Activated naive CD4-positive, alpha-beta T cell treated with anti-CD3 and anti-CD28 coated beads, Interleukin-2, amount 10 ng/mL, durations not matched to agents 5 hours and 36 hours (primary cell): ENCODE results near the gene LCN10. TPM values are rescaled to one million over a fixed set of nuclear protein-coding genes. Genes with fewer than 3 reads are reported as not detected.

Experiments
- microRNA-seq: library from miRNA; unstranded; fragments of <30 nt; microRNA quantifications from one replicate; pipeline ENCODE4 v1.2.0, GENCODE V29; 2022; ENCODE audit warnings: borderline microRNAs expressed, borderline replicate concordance
- total RNA-seq, 2 experiments: library from RNA; stranded (reverse); gene quantifications; one replicate each; pipeline ENCODE4 v1.2.3, GENCODE V29; 2021

Gene LCN10
- under 1 TPM in 1 of 2 experiments, not detected in 1; 0.08 TPM for total RNA-seq

DNA sequence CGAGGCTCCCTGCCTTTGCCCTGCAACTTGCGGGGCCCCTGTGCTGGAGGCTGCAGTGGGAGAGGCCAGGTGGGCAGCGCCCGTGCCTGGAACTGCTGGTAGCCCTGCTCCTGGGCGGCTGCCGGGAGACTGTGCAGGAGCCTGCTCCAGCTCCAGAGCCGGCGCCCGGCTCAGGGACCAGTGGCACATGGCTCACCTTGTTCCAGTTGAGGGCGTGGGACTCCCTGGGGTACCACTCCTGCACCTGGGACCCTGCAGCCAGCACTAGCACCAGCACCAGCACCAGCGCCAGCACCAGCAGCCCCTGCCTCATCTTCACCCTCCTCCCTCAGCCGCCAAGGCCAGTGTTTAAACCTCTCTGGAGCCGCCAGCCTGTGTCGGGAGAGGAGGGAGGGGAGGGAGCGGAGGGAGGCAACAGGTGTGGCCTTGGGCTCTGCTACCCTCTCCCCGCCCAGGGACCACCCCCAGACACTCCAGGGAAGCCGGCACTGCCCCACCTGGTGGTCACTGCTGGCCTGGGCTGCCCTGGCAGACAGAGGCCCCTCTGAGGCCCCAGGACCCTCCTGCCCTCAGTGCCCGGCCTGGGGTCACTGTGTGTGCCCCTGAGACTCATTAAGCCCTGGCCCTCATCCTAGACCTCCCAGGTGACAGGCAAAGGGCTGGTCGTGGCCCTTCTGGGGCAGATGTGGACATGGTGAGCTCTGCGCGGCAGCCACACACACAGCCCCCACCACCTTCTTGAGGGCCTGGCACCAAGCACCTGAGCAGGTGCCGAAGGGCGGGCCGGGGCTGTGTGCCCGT is at the start of gene LCN10:
Gene LCN10, minus strand, starts transcription at position 350 of the 801 bp plus-strand sequence. Its CDS starts 37 bp downstream, at position 313.

DNA sequence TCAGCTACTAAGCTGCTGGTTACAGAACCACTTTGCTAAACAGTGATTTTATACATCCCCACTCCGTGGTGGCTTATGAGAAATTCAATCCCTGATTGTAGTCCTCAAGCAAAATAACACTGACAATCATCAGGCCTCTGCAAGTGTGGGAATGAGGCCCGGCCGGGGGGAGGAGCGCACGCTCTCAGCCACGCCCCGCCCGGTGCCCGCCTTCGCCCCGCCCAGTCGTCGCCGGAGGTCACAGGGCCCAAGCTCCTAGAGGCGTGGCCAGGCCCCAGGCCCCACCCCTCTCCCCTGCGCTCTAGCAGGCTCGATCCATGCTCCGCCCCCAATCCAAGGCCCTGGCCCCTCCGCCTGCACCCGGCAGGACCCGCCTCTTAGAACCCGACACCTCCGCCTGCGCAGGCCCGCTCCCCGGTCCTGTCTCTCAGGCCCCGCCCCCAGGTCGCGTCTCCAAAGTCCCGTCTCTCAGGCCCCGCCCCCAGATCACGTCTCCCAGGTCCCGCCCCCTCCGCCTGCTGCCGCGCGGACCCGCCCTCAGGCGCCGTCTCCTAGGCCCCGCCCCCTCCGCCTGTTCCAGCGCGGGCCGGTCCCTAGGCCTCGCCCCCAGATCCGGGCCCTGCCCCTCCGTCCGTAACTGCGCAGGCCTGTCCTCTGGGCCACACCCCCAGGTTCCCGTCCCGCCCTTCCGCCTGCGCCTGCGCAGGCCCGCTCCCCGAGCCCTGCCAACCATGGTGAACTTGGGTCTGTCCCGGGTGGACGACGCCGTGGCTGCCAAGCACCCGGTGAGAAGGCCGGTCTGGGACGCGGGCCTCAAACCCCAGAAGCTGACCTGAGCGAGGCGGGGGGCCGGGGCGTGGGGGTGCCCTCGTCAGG is 48.1 kb upstream of the LCN10 start, which contains the start of gene TMEM141:
Gene TMEM141, plus strand, starts transcription at position 705 of the 876 bp plus-strand sequence. Its CDS starts 27 bp downstream, at position 732.

DNA sequence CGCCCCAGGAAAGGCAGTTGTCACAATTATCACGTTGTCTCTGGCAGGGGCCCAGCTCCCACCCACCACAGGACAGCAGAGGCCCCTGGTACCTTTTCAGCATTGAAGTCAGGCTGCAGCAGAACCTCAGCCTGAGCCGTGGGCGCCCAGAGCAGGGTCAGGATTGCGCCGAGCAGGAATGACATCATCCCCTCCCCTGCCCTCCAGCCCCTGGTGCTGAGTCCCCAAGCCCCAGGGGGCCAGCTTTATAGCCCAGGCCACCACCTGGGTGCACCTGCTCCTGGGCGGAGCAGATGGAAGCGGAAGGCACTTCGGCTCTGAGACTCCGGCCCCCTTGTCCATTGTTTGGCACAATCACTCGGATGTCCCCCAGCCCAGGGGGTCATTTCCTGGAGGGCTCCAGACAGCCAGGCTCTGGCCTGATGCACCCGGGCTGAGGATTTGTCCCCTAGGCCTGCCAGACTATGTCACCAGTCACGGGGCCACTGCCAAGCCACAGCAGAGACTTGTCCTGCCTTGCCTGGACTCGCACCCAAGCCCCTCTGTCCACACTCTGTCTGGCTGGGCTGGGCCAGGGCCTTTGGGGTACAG is 21.7 kb upstream of the LCN10 start, which contains the start of gene LCN15:
Gene LCN15, minus strand, starts transcription at position 218 of the 591 bp plus-strand sequence. Its CDS starts 30 bp downstream, at position 188.

DNA sequence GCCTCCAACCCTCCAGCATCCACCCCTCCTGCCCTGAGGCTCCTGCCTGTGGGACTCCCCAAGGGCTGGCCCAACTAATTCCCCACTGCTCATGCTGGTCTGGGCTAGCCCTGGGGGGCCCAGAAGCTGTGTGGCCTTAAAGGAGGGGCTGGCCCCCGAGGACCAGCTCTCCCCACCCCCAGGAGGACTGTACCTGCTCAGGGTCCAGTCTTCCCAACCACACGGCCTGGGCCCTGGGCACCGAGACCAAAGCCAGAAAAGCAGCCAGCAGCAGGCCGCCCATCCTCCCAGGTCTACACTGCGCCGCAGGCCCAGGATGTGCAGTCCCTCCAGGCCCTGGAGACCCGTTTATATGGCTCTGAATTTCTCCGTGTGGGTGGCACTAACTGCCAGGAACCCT is 5.5 kb upstream of the LCN10 start, which contains the start of gene LCN6:
Gene LCN6, minus strand, starts transcription at position 325 of the 400 bp plus-strand sequence. Its CDS starts 42 bp downstream, at position 283.

DNA sequence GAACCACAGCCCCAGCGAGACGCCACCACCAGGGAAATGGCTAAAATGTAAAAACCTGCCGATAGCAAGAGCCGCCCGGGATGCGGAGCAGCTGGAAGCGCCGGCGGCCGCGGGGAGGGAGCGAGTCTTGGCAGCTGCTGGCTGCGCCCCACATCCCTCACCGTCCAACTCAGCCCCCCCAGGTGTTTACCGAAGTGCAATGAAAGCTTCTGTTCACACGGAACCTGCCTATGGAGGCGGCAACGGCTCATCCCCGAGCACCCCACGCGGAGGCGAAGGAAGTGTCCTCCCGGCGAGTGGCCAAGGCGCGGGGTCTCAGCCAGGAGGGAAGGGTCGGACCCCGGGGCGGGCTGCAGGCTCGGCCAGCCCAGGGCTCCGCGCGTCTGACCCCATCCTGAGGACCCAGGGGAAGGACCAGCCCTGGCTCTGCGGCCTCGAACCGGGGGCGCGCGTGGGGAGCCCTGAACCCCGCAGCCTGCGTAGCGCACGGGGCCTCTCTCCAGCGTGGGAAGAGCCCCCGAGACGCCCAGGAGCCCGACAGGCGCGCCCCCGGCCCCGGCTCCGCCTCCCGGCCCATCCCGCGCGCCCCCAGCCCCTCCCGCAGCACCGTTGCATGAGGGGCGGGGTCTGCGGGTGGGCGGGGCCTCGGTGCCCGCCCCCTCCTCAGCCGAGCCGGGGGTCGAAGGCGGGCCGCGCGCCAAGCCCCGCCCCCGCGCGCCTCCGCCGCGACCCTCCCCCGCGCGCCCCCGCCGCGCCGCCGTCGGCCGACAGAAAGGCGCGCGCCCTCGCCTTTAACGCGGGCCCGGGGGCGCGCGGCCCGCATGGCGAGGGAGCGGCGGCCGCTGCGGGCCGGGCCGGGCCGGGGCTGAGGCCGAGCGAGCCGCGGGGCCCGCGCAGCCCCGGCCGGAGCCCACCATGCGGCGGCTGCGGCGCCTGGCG is 30.7 kb downstream of the LCN10 start, which contains the start of gene DIPK1B:
Gene DIPK1B, plus strand, starts transcription at position 822 of the 939 bp plus-strand sequence. Its CDS starts 94 bp downstream, at position 916.

Small RNA genes lying within 50 kb of the gene (microRNA-seq; reads per million reads assigned to microRNA genes)
- gene MIR6722: not detected

Other genes with a start within 250 kb of the LCN10 start
- 10 to 100 TPM; 66.7 to 74.8 TPM for gene NOTCH1, start 196.9 kb downstream of the LCN10 start, total RNA-seq
- under 1 TPM; 0.41 to 0.63 TPM for gene EGFL7, start 80.0 kb downstream of the LCN10 start, total RNA-seq
- gene AGPAT2, start 55.5 kb downstream of the LCN10 start, total RNA-seq: 10 to 100 TPM; 16.8 to 17.8 TPM
- gene DIPK1B, start 30.4 kb downstream of the LCN10 start, total RNA-seq: under 1 TPM; 0.10 to 0.23 TPM
- not detected for gene LCN6, start 5.6 kb upstream of the LCN10 start, total RNA-seq
- not detected for gene LCN8, start 15.3 kb upstream of the LCN10 start, total RNA-seq
- not detected for gene LCN15, start 21.6 kb upstream of the LCN10 start, total RNA-seq
- 10 to 100 TPM; 33.4 to 35.3 TPM for gene TMEM141, start 48.4 kb upstream of the LCN10 start, total RNA-seq
- gene CCDC183, start 53.4 kb upstream of the LCN10 start, total RNA-seq: under 1 TPM; 0.46 to 0.76 TPM
- 10 to 100 TPM; 89.0 to 92.1 TPM for gene RABL6, start 65.0 kb upstream of the LCN10 start, total RNA-seq
- 1 to 10 TPM; 5.6 to 5.9 TPM for gene AJM1, start 99.5 kb upstream of the LCN10 start, total RNA-seq
- 10 to 100 TPM; 86.7 to 87.5 TPM for gene PHPT1, start 106.5 kb upstream of the LCN10 start, total RNA-seq
- 10 to 100 TPM; 13.4 to 14.6 TPM for gene MAMDC4, start 109.4 kb upstream of the LCN10 start, total RNA-seq
- 100 to 1,000 TPM; 316 to 330 TPM for gene EDF1, start 123.4 kb upstream of the LCN10 start, total RNA-seq
- gene TRAF2, start 143.6 kb upstream of the LCN10 start, total RNA-seq: 10 to 100 TPM; 35.4 to 41.7 TPM
- gene FBXW5, start 201.8 kb upstream of the LCN10 start, total RNA-seq: 100 to 1,000 TPM; 104 to 108 TPM
- 1 to 10 TPM in 1 of 2 experiments, under 1 TPM in 1; 0.98 to 1.2 TPM for gene C8G, start 202.3 kb upstream of the LCN10 start, total RNA-seq
- 1 to 10 TPM; 2.4 to 2.8 TPM for gene LCN12, start 209.3 kb upstream of the LCN10 start, total RNA-seq
- 10 to 100 TPM; 13.2 to 17.8 TPM for gene PTGDS, start 234.6 kb upstream of the LCN10 start, total RNA-seq
- gene LCNL1, start 240.1 kb upstream of the LCN10 start, total RNA-seq: under 1 TPM; 0.58 to 0.60 TPM
- gene PAXX, start 249.5 kb upstream of the LCN10 start, total RNA-seq: 10 to 100 TPM; 69.6 to 74.6 TPM